ENCODE data around the gene CORO1A.
"Not testable (repeated sequence)": the region's sequence is repeated elsewhere in the genome, so short reads cannot be mapped to it uniquely, and the experiment has no call there.

CORO1A gene

DNA sequence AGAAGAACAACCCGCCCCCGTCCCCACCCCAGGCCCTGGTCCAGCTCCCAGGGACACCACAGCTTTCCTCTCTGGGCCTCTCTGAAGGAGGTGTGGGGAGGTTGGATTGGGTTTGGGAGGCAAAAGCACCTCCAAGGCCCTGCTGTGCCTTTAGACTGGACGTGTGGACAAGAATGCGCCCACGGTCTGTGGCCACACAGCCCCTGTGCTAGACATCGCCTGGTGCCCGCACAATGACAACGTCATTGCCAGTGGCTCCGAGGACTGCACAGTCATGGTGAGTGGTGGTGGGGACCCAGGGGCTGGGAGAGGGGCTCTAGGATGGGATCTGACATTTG lies 3.0 kb downstream of the CORO1A start:
- no peak for TF ChIP-seq CTCF (conservative IDR thresholded peaks at IDR 0.05; ENCODE audit: low read depth, low read length)
- DNase-seq (ENCODE audit: low read depth): no peak
- no peak overlapping the region for H3K4me3 ChIP-seq (ENCODE audit: low read depth, low read length)

- no peak overlapping the region for H3K4me3 ChIP-seq (ENCODE audit: low read depth, low read length)
- DNase-seq (ENCODE audit: low read depth): peak; percentile 37
- peak; percentile 74 for TF ChIP-seq CTCF (conservative IDR thresholded peaks at IDR 0.05; ENCODE audit: low read depth, low read length)
Measured at GRCh38 chr16:30186782-30187555, 3.6 kb downstream of the CORO1A start.

DNA sequence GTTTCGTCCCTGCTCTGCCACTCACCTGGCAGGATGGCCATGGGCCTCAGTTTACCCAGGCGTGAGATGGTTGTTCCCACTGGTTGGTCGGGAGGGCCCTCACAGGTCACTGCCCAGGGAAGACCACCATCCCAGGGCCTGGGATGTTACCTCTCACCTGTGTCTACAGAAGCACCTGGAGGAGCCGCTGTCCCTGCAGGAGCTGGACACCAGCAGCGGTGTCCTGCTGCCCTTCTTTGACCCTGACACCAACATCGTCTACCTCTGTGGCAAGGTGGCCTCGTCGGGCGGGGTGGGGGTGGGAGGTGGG lies 4.1 kb downstream of the CORO1A start:
- H3K4me3 ChIP-seq (ENCODE audit: low read depth, low read length): no peak overlapping the region

GRCh38 chr16:30187971-30188561 lies 4.7 kb downstream of the CORO1A start:
- H3K4me3 ChIP-seq (ENCODE audit: low read depth, low read length): no peak overlapping the region
- DNase-seq (ENCODE audit: low read depth): no peak

More for the DNA sequence above, 4.1 kb downstream of the CORO1A start:
- TF ChIP-seq CTCF (conservative IDR thresholded peaks at IDR 0.05; ENCODE audit: low read depth, low read length): no peak
- DNase-seq (ENCODE audit: low read depth): no peak

DNA sequence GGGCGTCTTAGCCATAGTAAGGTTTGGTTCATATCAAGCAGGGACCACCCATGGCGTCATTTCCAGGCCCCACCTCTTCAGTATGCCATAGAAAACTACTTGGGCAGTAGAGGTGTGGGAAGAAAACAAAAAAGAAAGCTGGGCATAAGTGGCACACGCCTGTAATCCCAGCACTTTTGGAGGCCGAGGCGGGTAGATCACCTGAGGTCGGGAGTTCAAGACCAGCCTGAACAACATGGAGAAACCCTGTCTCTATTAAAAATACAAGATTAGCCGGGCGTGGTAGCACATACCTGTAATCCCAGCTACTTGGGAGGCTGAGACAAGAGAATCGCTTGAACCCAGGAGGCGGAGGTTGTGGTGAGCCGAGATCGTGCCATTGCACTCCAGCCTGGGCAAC lies 7.8 kb downstream of the CORO1A start:
- DNase-seq (ENCODE audit: low read depth); H3K4me3 ChIP-seq (ENCODE audit: low read depth, low read length): not testable (repeated sequence)

More at GRCh38 chr16:30187971-30188561, 4.7 kb downstream of the CORO1A start:
- no peak for TF ChIP-seq CTCF (conservative IDR thresholded peaks at IDR 0.05; ENCODE audit: low read depth, low read length)

DNA sequence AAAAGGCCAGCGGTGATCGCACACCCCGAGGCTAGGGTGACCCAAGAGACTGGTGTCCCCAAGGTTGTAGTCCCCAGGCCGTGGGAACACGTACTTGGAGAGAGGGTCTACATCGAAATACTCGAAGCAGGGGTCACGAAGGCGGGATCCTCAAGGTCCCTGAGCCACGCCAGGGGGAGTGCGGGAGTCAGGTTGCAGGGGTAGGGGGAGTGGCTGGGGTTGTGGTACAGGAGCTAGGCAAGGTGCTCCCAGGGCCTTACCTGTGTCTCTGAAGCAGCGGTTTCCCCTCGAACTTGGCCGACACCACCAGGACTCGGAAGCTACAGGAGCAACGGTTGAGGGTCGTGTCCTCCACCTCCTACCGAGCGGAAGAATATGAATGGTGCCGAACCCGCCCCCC lies 9.7 kb downstream of the CORO1A start:
- not testable (repeated sequence) for H3K4me3 ChIP-seq (ENCODE audit: low read depth, low read length)

GRCh38 chr16:30193615-30194014 lies 10.2 kb downstream of the CORO1A start, which contains the start of the genes BOLA2B and SLX1A:
Gene BOLA2B, minus strand, starts transcription at chr16:30193666. Its CDS starts 71 bp downstream, at chr16:30193595.
Gene SLX1A, plus strand, starts transcription at chr16:30193875. Its CDS starts 210 bp downstream, at chr16:30194085.
- not testable (repeated sequence) for DNase-seq (ENCODE audit: low read depth)
- H3K4me3 ChIP-seq (ENCODE audit: low read depth, low read length): peak within 1 kb of the TSS; percentile 51

More for the DNA sequence above, 9.7 kb downstream of the CORO1A start:
- not testable (repeated sequence) for DNase-seq (ENCODE audit: low read depth)

DNA sequence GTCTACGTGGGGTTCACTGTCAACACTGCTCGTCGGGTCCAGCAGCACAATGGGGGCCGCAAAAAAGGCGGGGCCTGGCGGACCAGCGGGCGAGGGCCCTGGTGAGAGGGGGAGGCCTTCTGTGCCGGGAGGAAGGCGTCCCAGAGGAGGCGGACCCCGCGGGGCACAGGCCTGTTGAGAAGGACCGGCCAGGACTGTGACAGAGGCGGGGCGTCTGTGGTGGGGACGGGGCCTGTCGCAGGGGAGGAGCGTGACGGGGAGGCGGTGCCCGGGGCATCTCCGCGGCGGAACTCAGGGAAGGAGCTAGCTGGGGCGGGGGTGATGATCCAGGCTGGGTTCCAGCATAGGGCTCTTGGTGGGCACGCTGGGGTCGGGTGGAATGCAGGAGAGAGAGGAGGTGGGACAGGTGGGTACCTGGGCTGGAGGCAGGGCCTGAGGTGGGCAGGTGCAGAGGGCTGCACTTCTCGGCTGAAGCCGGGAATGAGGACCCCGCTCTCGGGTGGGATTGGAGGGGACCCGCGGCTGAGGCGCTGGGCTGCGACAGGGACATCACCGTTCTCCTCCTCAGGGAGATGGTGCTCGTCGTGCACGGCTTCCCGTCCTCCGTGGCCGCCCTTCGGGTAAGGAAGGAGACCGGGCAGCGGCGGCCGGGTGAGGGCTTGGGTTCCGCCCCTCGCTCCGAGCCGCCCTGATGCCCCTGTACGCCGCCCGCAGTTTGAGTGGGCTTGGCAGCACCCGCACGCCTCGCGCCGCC lies 10.9 kb downstream of the CORO1A start:
- DNase-seq (ENCODE audit: low read depth): not testable (repeated sequence)
- peak overlapping the region; percentile 51 for H3K4me3 ChIP-seq (ENCODE audit: low read depth, low read length)

- H3K4me3 ChIP-seq (ENCODE audit: low read depth, low read length); DNase-seq (ENCODE audit: low read depth): not testable (repeated sequence)
Measured at GRCh38 chr16:30197001-30197400, 13.6 kb downstream of the CORO1A start.

DNA sequence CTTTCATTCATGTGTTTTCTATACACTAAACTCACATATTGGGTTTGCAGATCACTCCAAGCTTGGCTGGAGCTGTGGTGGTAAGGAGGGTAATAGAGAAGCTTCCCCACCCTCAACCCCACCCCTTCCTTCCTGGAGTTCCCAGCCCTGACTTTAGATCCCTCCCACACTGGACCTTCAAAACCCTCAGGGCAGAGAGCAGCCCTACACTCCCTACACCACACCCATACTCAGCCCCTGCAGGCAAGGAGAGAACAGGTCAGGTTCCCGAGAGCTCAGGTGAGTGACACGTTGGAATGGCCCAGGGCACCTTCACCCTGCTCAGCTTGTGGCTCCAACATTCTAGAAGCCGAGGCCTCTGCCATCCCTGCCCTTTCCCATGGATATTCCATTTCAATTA lies 15.6 kb downstream of the CORO1A start, which contains the start of gene SULT1A3:
TSS of gene SULT1A3 (plus strand) at position 207 of the 400 bp plus-strand sequence. CDS start 1,474 bp downstream, outside the sequence.
- not testable (repeated sequence) for DNase-seq (ENCODE audit: low read depth); H3K4me3 ChIP-seq (ENCODE audit: low read depth, low read length)

GRCh38 chr16:30199608-30200343 lies 16.4 kb downstream of the CORO1A start:
- not testable (repeated sequence) for DNase-seq (ENCODE audit: low read depth); H3K4me3 ChIP-seq (ENCODE audit: low read depth, low read length)

- H3K4me3 ChIP-seq (ENCODE audit: low read depth, low read length): not testable (repeated sequence)
Measured at GRCh38 chr16:30205541-30206236, 22.3 kb downstream of the CORO1A start.

More at GRCh38 chr16:30205541-30206236, 22.3 kb downstream of the CORO1A start:
- not testable (repeated sequence) for DNase-seq (ENCODE audit: low read depth)
